H9 (cell line): ENCODE measurements around the gene ATRN. TPM values are rescaled to one million over a fixed set of nuclear protein-coding genes. Genes with fewer than 3 reads are reported as not detected.

Experiments used
- DNase-seq: peaks from one replicate; pipeline ENCODE4 v3.0.0-alpha.2; 2017
- H2AFZ ChIP-seq: one replicate; pipeline ENCODE4 v1.6.1; 2013; ENCODE audit warnings: mild to moderate bottlenecking, low read length, control low read depth, moderate library complexity
- H2AK5ac ChIP-seq: 2 replicates; pipeline ENCODE4 v1.6.1; 2013; ENCODE audit warnings: low read length, control low read depth, mixed read lengths; ENCODE audit not compliant: insufficient read length
- H2BK120ac ChIP-seq: one replicate; pipeline ENCODE4 v1.6.1; 2013; ENCODE audit warnings: low read depth, mild to moderate bottlenecking, low read length, control low read depth, inconsistent platforms; ENCODE audit not compliant: poor library complexity, severe bottlenecking
- H2BK12ac ChIP-seq: 2 replicates; pipeline ENCODE4 v1.6.1; 2013; ENCODE audit warnings: low read length, control low read depth, mixed read lengths, low read depth; ENCODE audit not compliant: insufficient read length
- H2BK15ac ChIP-seq: 2 replicates; pipeline ENCODE4 v1.6.1; 2013; ENCODE audit warnings: low read depth, low read length, control low read depth
- H2BK20ac ChIP-seq: one replicate; pipeline ENCODE4 v1.6.1; 2013; ENCODE audit warnings: low read depth, mild to moderate bottlenecking, low read length, control low read depth, inconsistent platforms; ENCODE audit not compliant: poor library complexity, severe bottlenecking
- H2BK5ac ChIP-seq: 2 replicates; pipeline ENCODE4 v1.6.1; 2013; ENCODE audit warnings: low read length, control low read depth, mixed read lengths; ENCODE audit not compliant: insufficient read length
- H3K14ac ChIP-seq: 2 replicates; pipeline ENCODE4 v1.6.1; 2013; ENCODE audit warnings: low read length, control low read depth; ENCODE audit not compliant: insufficient read depth
- H3K18ac ChIP-seq: 2 replicates; pipeline ENCODE4 v1.6.1; 2013; ENCODE audit warnings: low read depth, mild to moderate bottlenecking, mixed read lengths, low read length, control low read depth; ENCODE audit not compliant: insufficient read length
- H3K23ac ChIP-seq: 2 replicates; pipeline ENCODE4 v1.6.1; 2013; ENCODE audit warnings: low read length, control low read depth, mixed read lengths, low read depth; ENCODE audit not compliant: insufficient read length
- H3K23me2 ChIP-seq: 2 replicates; pipeline ENCODE4 v1.6.1; 2013; ENCODE audit warnings: low read depth, mild to moderate bottlenecking, mixed read lengths, low read length, control low read depth; ENCODE audit not compliant: insufficient read length, poor library complexity, severe bottlenecking
- H3K27ac ChIP-seq: 2 replicates; pipeline ENCODE4 v1.5.1; 2013; ENCODE audit warnings: low read length, control low read depth, mixed read lengths, low read depth; ENCODE audit not compliant: insufficient read length
- H3K27me3 ChIP-seq: 2 replicates; pipeline ENCODE4 v1.6.1; 2013; ENCODE audit warnings: low read length, control low read depth, inconsistent platforms; ENCODE audit not compliant: insufficient read depth
- H3K4ac ChIP-seq: 2 replicates; pipeline ENCODE4 v1.6.1; 2013; ENCODE audit warnings: low read depth, mild to moderate bottlenecking, control low read depth, inconsistent platforms, low read length, moderate library complexity
- H3K4me1 ChIP-seq: 2 replicates; pipeline ENCODE4 v1.6.1; 2013; ENCODE audit warnings: low read length, control low read depth, inconsistent platforms; ENCODE audit not compliant: insufficient read depth
- H3K4me2 ChIP-seq: 2 replicates; pipeline ENCODE4 v1.6.1; 2013; ENCODE audit warnings: low read length, control low read depth, mixed read lengths; ENCODE audit not compliant: insufficient read length, insufficient read depth
- H3K56ac ChIP-seq: 2 replicates; pipeline ENCODE4 v1.6.1; 2013; ENCODE audit warnings: low read depth, mild to moderate bottlenecking, mixed read lengths, low read length, control low read depth; ENCODE audit not compliant: insufficient read length
- H3K79me1 ChIP-seq: 2 replicates; pipeline ENCODE4 v1.6.1; 2013; ENCODE audit warnings: low read depth, mild to moderate bottlenecking, moderate library complexity, low read length, control low read depth, inconsistent platforms; ENCODE audit not compliant: insufficient read depth, poor library complexity, severe bottlenecking
- H3K79me2 ChIP-seq: 2 replicates; pipeline ENCODE4 v1.6.1; 2013; ENCODE audit warnings: low read length, control low read depth, inconsistent platforms; ENCODE audit not compliant: insufficient read depth
- H3K9ac ChIP-seq: 2 replicates; pipeline ENCODE4 v1.6.1; 2013; ENCODE audit warnings: low read length, control low read depth, mixed read lengths; ENCODE audit not compliant: insufficient read length; ENCODE audit errors: extremely low read depth
- H3K9me3 ChIP-seq: one replicate; pipeline ENCODE4 v1.6.1; 2013; ENCODE audit warnings: low read depth, low read length, inconsistent platforms; ENCODE audit not compliant: control insufficient read depth
- H3T11ph ChIP-seq: one replicate; pipeline ENCODE4 v1.6.1; 2013; ENCODE audit warnings: mild to moderate bottlenecking, low read length, control low read depth, inconsistent platforms
- H4K20me1 ChIP-seq: one replicate; pipeline ENCODE4 v1.6.1; 2013; ENCODE audit not compliant: control insufficient read depth, insufficient read length, insufficient read depth
- H4K5ac ChIP-seq: 2 replicates; pipeline ENCODE4 v1.6.1; 2013; ENCODE audit warnings: low read depth, mild to moderate bottlenecking, mixed read lengths, low read length, control low read depth; ENCODE audit not compliant: insufficient read length
- H4K8ac ChIP-seq: replicated peaks from 2 replicates; pipeline ENCODE4 v1.6.1; 2013; ENCODE audit warnings: low read length, control low read depth, mixed read lengths, low read depth; ENCODE audit not compliant: insufficient read length
- H4K91ac ChIP-seq: 2 replicates; pipeline ENCODE4 v1.6.1; 2013; ENCODE audit warnings: low read depth, mild to moderate bottlenecking, moderate library complexity, mixed read lengths, low read length, control low read depth; ENCODE audit not compliant: insufficient read length
- H3K27ac Mint-ChIP-seq, 3 experiments: 2 replicates in 2 of 3; 3 replicates in 1 of 3; pipeline ENCODE4 v1.8.0; 2020 to 2021; ENCODE audit warnings: mixed read lengths in 3 of 3, mild to moderate bottlenecking in 1 of 3, moderate library complexity in 1 of 3
- H3K27me3 Mint-ChIP-seq: 2 replicates; pipeline ENCODE4 v1.8.0; 2021; ENCODE audit warnings: low read depth, mild to moderate bottlenecking, moderate library complexity, mixed read lengths
- H3K36me3 Mint-ChIP-seq, 3 experiments: 2 replicates in 2 of 3; 3 replicates in 1 of 3; pipeline ENCODE4 v1.8.0; 2020 to 2021; ENCODE audit warnings: low read depth in 3 of 3, mixed read lengths in 3 of 3; ENCODE audit not compliant: insufficient read depth in 1 of 3
- H3K4me1 Mint-ChIP-seq, 2 experiments: 2 replicates each; pipeline ENCODE4 v1.8.0; 2020; ENCODE audit warnings: mixed read lengths in 2 of 2
- H3K4me3 Mint-ChIP-seq, 2 experiments: 2 replicates in 1 of 2; 3 replicates in 1 of 2; pipeline ENCODE4 v1.8.0; 2020 to 2021; ENCODE audit warnings: mild to moderate bottlenecking in 2 of 2, mixed read lengths in 2 of 2, moderate library complexity in 1 of 2
- H3K9me3 Mint-ChIP-seq, 2 experiments: 2 replicates in 1 of 2; 3 replicates in 1 of 2; pipeline ENCODE4 v1.8.0; 2020; ENCODE audit warnings: mild to moderate bottlenecking in 2 of 2, mixed read lengths in 2 of 2, moderate library complexity in 1 of 2
- WGBS: extraction: QIAGEN DNeasy Blood & Tissue Kit; methylation state at CpG from one replicate; pipeline ENCODE4 v1.1.7; 2013; ENCODE audit warnings: missing lambda C conversion rate, low lambda C conversion rate, mixed read lengths; ENCODE audit not compliant: insufficient read length; ENCODE audit errors: extremely low coverage; 5-methylcytosine and 5-hydroxymethylcytosine counted together
- total RNA-seq: library from RNA; stranded (reverse); gene quantifications from 2 replicates; pipeline ENCODE4 v1.2.1, GENCODE V29; 2021
- TF ChIP-seq, protein P1 (sequence below): fragments of 200-600 bp; sonication (generic); conservative IDR thresholded peaks from 3 replicates; pipeline ENCODE4 v1.8.0; 2021; ENCODE audit warnings: antibody characterized with exemption, mild to moderate bottlenecking

Gene ATRN
- total RNA-seq, 1 experiment from 2014 or later, result 23.1 TPM

DNA sequence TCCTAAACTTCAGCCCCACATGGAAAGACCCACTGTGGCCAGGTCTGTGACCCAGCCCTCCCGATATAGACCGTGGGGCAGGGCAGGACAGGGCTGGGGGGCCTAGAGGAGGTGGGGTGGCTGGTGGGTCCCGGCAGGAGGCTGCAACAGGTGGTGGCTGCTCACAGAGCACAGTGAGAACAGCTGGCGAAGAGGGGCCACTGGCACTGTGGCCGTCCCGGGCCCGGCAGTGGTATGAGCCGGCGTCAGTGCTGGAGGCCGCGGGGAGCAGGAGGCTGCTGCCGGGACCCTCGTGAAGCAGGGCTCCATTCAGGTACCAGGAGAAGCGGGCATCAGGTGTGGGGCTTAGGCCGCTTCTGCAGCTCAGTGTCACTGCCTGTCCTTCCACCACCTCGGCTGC, 228.2 kb downstream of the ATRN start:
- H2AK5ac ChIP-seq, result no peak overlapping the region
- H3K56ac ChIP-seq, result no peak overlapping the region
- H3K14ac ChIP-seq, result no peak overlapping the region; the same call in 1 of the 2 replicates
- no peak overlapping the region for H3K4ac ChIP-seq
- no peak overlapping the region for H2BK15ac ChIP-seq
- Mint-ChIP-seq H3K9me3 (peaks cover 3% of the 10 kb centered on the region in 2 experiments; a peak in 3 of 5 replicates), H3K4me3 (no peak overlapping the region), H3K36me3 (no peaks in the 10 kb centered on the region; a peak in 2 of 7 replicates), H3K27me3 (no peaks in the 10 kb centered on the region; the same call in 1 of the 2 replicates), H3K27ac (no peak overlapping the region), H3K4me1 (no peaks in the 10 kb centered on the region)
- peak; percentile 21 for DNase-seq
- no peak overlapping the region for H3K27ac ChIP-seq
- no peaks in the 10 kb centered on the region for H3K79me1 ChIP-seq
- no peak overlapping the region for H4K91ac ChIP-seq
- no peak overlapping the region for H3K18ac ChIP-seq
- no peaks in the 10 kb centered on the region for H3K79me2 ChIP-seq
- no peak overlapping the region for H3K9ac ChIP-seq
- no peak overlapping the region for H3T11ph ChIP-seq
- H3K4me1 ChIP-seq, result no peaks in the 10 kb centered on the region
- no CpG with 5 or more reads among the region's 16 CpGs for WGBS
- H4K5ac ChIP-seq, result no peak overlapping the region
- H3K4me2 ChIP-seq, result no peak overlapping the region
- no peak overlapping the region for H2BK12ac ChIP-seq
- TF ChIP-seq, protein P1, sequence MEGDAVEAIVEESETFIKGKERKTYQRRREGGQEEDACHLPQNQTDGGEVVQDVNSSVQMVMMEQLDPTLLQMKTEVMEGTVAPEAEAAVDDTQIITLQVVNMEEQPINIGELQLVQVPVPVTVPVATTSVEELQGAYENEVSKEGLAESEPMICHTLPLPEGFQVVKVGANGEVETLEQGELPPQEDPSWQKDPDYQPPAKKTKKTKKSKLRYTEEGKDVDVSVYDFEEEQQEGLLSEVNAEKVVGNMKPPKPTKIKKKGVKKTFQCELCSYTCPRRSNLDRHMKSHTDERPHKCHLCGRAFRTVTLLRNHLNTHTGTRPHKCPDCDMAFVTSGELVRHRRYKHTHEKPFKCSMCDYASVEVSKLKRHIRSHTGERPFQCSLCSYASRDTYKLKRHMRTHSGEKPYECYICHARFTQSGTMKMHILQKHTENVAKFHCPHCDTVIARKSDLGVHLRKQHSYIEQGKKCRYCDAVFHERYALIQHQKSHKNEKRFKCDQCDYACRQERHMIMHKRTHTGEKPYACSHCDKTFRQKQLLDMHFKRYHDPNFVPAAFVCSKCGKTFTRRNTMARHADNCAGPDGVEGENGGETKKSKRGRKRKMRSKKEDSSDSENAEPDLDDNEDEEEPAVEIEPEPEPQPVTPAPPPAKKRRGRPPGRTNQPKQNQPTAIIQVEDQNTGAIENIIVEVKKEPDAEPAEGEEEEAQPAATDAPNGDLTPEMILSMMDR, result no peak
- no peak overlapping the region for H2BK120ac ChIP-seq
- H3K23ac ChIP-seq, result no peak overlapping the region
- H4K20me1 ChIP-seq, result peaks cover 2% of the 10 kb centered on the region
- H3K23me2 ChIP-seq, result no peaks in the 10 kb centered on the region
- H4K8ac ChIP-seq, result no peak overlapping the region
- H3K27me3 ChIP-seq, result no peaks in the 10 kb centered on the region
- H2BK20ac ChIP-seq, result no peak overlapping the region
- H2AFZ ChIP-seq, result no peak overlapping the region
- no peaks in the 10 kb centered on the region for H3K9me3 ChIP-seq
- H2BK5ac ChIP-seq, result no peak overlapping the region

Other genes with a start within 250 kb of the ATRN start
- 25.5 and 29.4 TPM in 2 replicates for gene SLC4A11, start 231.8 kb upstream of the ATRN start, total RNA-seq
- gene DNAAF9, start 63.3 kb upstream of the ATRN start, total RNA-seq, result 5.3 and 5.5 TPM in 2 replicates
- not detected in 2 replicates for gene GFRA4, start 192.4 kb downstream of the ATRN start, total RNA-seq
- 4.0 and 4.4 TPM in 2 replicates for gene ADAM33, start 211.0 kb downstream of the ATRN start, total RNA-seq
- gene SIGLEC1, start 241.6 kb downstream of the ATRN start, total RNA-seq, result not detected in 2 replicates